ENCODE results near the gene TPM4. TPM values are rescaled to one million over a fixed set of nuclear protein-coding genes. Genes with fewer than 3 reads are reported as not detected.

TPM4 gene
- total RNA-seq, 1 donor from 2014 or later = 235 TPM

DNA sequence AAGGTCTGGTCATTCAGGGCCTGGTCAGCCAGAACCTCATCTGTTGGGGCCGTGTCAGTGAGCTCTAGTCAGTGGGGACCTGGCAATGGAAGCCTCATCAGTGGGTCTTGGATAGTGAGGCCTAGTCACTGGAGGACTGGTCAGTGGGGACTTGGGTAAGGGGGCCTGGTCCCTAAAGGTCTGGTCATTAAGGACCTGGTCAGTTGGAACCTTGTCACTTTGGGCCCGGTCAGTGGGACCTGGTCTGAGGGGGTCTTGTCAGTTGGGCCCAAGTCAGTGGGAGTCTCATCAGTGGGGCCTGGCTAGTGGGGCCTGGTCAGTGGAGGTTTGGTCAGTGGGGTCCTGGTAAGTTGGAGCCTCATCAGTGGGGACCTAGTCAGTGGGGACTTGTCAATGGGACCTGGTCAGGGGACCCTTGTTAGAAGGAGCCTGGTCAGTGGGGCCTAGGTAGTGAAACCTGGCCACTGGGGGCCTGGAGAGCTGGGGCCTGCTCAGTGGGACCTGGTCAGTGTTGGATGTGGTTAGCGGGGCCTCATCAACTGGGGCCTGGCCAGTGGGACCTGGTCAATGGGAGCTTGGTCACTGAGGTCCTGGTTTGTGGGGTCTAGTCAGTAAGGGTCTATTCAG is 43.7 kb upstream of the TPM4 start:
- FAIRE-seq = peak; percentile 32
- no peaks in the 10 kb centered on the region for H3K27me3 ChIP-seq (ENCODE audit: control insufficient read depth, insufficient read depth, low read length)
- H3K4me3 ChIP-seq (ENCODE audit: low read depth, low read length) = no peak overlapping the region
- no peak for DNase-seq (ENCODE audit: low read depth)
- TF ChIP-seq, protein P1, sequence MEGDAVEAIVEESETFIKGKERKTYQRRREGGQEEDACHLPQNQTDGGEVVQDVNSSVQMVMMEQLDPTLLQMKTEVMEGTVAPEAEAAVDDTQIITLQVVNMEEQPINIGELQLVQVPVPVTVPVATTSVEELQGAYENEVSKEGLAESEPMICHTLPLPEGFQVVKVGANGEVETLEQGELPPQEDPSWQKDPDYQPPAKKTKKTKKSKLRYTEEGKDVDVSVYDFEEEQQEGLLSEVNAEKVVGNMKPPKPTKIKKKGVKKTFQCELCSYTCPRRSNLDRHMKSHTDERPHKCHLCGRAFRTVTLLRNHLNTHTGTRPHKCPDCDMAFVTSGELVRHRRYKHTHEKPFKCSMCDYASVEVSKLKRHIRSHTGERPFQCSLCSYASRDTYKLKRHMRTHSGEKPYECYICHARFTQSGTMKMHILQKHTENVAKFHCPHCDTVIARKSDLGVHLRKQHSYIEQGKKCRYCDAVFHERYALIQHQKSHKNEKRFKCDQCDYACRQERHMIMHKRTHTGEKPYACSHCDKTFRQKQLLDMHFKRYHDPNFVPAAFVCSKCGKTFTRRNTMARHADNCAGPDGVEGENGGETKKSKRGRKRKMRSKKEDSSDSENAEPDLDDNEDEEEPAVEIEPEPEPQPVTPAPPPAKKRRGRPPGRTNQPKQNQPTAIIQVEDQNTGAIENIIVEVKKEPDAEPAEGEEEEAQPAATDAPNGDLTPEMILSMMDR (IDR thresholded peaks at IDR 0.05; ENCODE audit: insufficient read depth, low read length, severe bottlenecking) = no peak
- no peaks in the 10 kb centered on the region for H3K36me3 ChIP-seq (ENCODE audit: control insufficient read depth, insufficient read depth, low read length)

DNA sequence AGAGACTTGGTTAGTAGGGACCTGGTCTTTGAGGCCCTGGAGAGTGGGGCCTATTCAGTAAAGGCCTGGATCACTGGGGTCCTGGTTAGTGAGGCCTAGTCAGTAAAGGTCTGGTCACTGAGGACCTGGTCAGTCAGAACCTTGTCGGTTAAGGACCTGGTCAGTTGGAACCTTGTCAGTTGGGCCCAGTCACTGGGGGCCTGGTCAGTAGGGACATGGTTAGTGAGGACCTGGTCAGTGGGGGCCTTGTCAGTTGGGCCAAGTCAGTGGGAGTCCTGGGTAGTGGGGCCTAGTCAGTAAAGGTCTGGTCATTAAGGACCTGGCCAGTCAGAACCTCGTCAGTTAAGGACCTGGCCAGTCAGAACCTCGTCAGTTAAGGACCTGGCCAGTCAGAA is 43.2 kb upstream of the TPM4 start:
- Histone ChIP-seq H3K36me3 (ENCODE audit: control insufficient read depth, insufficient read depth, low read length) (no peaks in the 10 kb centered on the region), H3K27me3 (ENCODE audit: control insufficient read depth, insufficient read depth, low read length) (no peaks in the 10 kb centered on the region), H3K4me3 (ENCODE audit: low read depth, low read length) (no peak overlapping the region)
- TF ChIP-seq, protein P1 (IDR thresholded peaks at IDR 0.05; ENCODE audit: insufficient read depth, low read length, severe bottlenecking) = no peak
- DNase-seq (ENCODE audit: low read depth) (no peak), FAIRE-seq (no peak)

DNA sequence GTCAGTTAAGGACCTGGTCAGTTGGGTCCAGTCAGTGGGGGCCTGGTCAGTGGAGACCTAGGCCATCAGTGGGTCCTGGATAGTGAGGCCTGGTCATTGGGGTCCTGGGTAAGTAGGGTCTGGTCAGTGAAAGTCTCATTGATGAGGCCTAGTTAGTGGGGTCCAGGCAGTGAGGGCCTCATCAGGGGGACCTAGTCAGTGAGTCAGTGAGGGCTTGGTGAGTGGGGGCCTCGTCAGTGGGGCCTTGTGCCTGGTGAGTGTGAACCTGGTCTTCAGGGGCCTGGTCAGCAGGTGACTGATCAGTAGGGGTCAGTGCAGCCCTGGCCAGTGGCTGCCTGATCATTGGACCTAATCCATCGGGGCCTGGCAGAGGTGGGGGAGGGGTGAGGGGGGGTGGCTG is 42.6 kb upstream of the TPM4 start:
- FAIRE-seq = no peak
- no peak overlapping the region for H3K4me3 ChIP-seq (ENCODE audit: low read depth, low read length)
- no peaks in the 10 kb centered on the region for H3K27me3 ChIP-seq (ENCODE audit: control insufficient read depth, insufficient read depth, low read length)
- TF ChIP-seq, protein P1 (IDR thresholded peaks at IDR 0.05; ENCODE audit: insufficient read depth, low read length, severe bottlenecking) = no peak
- H3K36me3 ChIP-seq (ENCODE audit: control insufficient read depth, insufficient read depth, low read length) = no peaks in the 10 kb centered on the region
- no peak for DNase-seq (ENCODE audit: low read depth)

DNA sequence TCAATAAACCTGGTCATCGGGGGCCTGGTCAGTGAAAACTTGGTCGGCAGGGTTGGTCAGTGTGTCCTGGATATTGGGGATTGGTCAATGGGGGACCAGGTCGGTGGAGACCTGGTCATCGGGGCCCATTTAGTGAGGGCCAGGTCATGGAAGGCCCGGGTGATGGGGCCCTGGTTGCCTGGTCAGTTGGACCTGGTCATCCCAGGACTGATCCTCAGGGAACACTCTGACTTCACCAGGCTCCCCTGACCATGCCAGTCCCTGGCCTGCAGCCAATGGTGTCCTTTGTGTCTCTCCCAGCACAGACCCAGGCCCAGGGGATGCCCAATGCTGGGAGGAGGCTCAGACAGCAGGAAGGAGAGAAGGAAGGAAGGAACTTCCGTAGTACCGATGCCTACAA is 42.1 kb upstream of the TPM4 start:
- Histone ChIP-seq H3K27me3 (ENCODE audit: control insufficient read depth, insufficient read depth, low read length) (no peaks in the 10 kb centered on the region), H3K4me3 (ENCODE audit: low read depth, low read length) (no peak overlapping the region), H3K36me3 (ENCODE audit: control insufficient read depth, insufficient read depth, low read length) (no peaks in the 10 kb centered on the region)
- FAIRE-seq = no peak
- DNase-seq (ENCODE audit: low read depth) = no peak
- TF ChIP-seq, protein P1 (IDR thresholded peaks at IDR 0.05; ENCODE audit: insufficient read depth, low read length, severe bottlenecking) = no peak

DNA sequence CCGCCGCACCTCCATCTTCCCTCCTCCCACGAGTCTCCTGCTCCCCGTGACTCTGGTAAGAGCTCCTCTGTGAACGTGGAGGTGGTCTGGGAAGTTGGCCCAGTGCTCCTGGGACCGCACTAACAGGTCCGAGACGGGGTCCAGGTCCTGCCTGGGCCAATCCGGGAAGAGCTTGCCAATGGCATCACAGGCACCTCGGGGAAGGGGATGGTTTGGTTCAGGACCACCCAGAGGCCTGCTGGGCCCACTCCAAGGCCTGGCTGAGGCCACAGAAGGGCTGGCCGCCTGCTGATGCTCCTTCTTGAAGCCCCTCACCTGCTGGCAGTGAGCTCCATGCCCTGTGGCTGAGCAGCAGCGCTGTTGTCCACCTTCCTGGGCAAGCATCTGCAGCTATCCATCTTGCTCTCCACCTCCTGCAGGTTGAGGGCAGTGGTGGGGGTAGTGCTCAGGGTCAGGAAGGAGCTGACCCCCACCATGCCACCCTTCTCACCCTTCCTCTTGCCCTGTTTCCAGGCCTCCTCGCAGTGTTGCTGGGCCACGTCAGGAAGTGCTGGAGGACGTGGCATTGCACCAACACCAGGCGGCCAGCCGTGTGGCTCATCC is 41.2 kb upstream of the TPM4 start:
- Histone ChIP-seq H3K4me3 (ENCODE audit: low read depth, low read length) (no peak overlapping the region), H3K36me3 (ENCODE audit: control insufficient read depth, insufficient read depth, low read length) (no peaks in the 10 kb centered on the region), H3K27me3 (ENCODE audit: control insufficient read depth, insufficient read depth, low read length) (no peaks in the 10 kb centered on the region)
- FAIRE-seq = no peak
- TF ChIP-seq, protein P1 (IDR thresholded peaks at IDR 0.05; ENCODE audit: insufficient read depth, low read length, severe bottlenecking) = no peak
- DNase-seq (ENCODE audit: low read depth) = no peak
